ENCODE measurements around the gene SEPTIN5.

DNA sequence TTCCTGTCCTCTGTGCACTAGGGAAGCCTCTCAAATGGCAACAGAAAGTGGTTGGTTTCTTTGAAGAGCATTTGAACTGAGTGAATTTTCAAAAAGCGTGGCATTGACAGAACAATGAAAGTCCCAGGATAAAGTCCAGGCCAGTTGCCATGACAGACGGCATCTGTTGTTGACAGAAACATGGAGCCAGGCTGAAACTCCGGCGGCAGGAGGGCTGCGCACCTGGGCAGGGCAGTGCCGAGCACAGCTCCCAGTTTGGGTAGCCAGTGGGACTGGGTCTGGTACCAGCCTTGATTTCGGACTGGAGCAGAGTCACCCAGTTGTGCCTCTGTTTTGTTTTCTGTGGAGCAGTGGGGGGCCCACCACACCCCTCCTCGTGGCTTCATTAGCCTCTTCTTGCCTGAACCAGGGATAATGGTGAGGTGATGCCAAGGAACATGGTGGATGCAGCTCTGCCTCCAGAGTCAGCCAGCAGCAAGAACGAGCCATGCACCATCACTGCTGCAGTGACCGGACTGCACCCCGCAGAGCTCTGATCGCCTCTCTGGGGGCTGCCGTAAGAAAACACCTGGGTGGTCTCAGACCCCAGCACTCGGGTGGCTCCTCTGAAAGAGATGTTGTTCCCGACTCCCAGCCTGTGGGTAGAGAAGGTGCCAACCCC is 9.8 kb upstream of the SEPTIN5 start:
- no peak for TF ChIP-seq GATA2 (IDR thresholded peaks at IDR 0.05; ENCODE audit: low read depth, low read length)
- TF ChIP-seq GATA3 (IDR thresholded peaks at IDR 0.05; ENCODE audit: low read depth, low read length), result no peak

Measured in SH-SY5Y (cell line).